GM12878 (cell line): ENCODE results near the gene PFKP.

Source experiments
- BHLHE40 ChIP-seq, 2 experiments: fragments of 450-650 bp in 1 of 2; IDR thresholded peaks; 2 replicates each; pipeline ENCODE4 v1.6.1; 2011 to 2017; ENCODE audit warnings: low read depth in 2 of 2, borderline replicate concordance in 1 of 2, improper control_type of control experiment in 1 of 2, low read length in 1 of 2, mild to moderate bottlenecking in 1 of 2
- CTCF ChIP-seq, 3 experiments: IDR thresholded peaks in 2 of 3; conservative IDR thresholded peaks in 1 of 3; 2 replicates each; pipeline ENCODE4 v1.5.1; 2011; ENCODE audit warnings: low read depth in 3 of 3, low read length in 3 of 3, mild to moderate bottlenecking in 3 of 3, control low read depth in 2 of 3, moderate library complexity in 2 of 3, inconsistent platforms in 1 of 3, mixed read lengths in 1 of 3; ENCODE audit not compliant: control insufficient read depth in 2 of 3, insufficient read depth in 1 of 3; ENCODE audit errors: extremely low read depth in 1 of 3
- ELK1 ChIP-seq: IDR thresholded peaks from 2 replicates; pipeline ENCODE4 v1.6.1; 2012; ENCODE audit warnings: low read depth, low read length, improper control_type of control experiment
- EP300 ChIP-seq, 2 experiments: fragments of 150-350 bp in 1 of 2; IDR thresholded peaks; 2 replicates each; pipeline ENCODE4 v1.6.1; 2011 to 2012; ENCODE audit warnings: low read depth in 2 of 2, low read length in 2 of 2, borderline replicate concordance in 1 of 2, improper control_type of control experiment in 1 of 2, inconsistent platforms in 1 of 2; ENCODE audit not compliant: control insufficient read depth in 1 of 2
- JUNB ChIP-seq: IDR thresholded peaks from 2 replicates; pipeline ENCODE4 v1.6.1; 2016; ENCODE audit warnings: antibody characterized with exemption, mild to moderate bottlenecking
- NR2C2 ChIP-seq: IDR thresholded peaks from 2 replicates; pipeline ENCODE4 v1.6.1; 2011; ENCODE audit warnings: borderline replicate concordance, low read depth; ENCODE audit not compliant: control insufficient read depth, insufficient read length
- POLR2A ChIP-seq: IDR thresholded peaks from 2 replicates; pipeline ENCODE4 v1.6.1; 2011; ENCODE audit warnings: low read depth, mild to moderate bottlenecking, low read length
- POLR2AphosphoS5 ChIP-seq: IDR thresholded peaks from 2 replicates; pipeline ENCODE4 v1.6.1; 2011; ENCODE audit warnings: mild to moderate bottlenecking, low read length, inconsistent platforms
- POU2F2 ChIP-seq: IDR thresholded peaks from 3 replicates; pipeline ENCODE4 v1.6.1; 2011; ENCODE audit warnings: low read depth, mild to moderate bottlenecking, low read length, borderline replicate concordance
- RAD21 ChIP-seq: IDR thresholded peaks from 2 replicates; pipeline ENCODE4 v1.6.1; 2011; ENCODE audit warnings: mild to moderate bottlenecking, low read depth, low read length, moderate library complexity; ENCODE audit not compliant: insufficient read depth
- SP1 ChIP-seq: IDR thresholded peaks from one replicate; pipeline ENCODE4 v1.6.1; 2011; ENCODE audit warnings: low read depth, low read length
- TAF1 ChIP-seq: IDR thresholded peaks from 2 replicates; pipeline ENCODE4 v1.6.1; 2011; ENCODE audit warnings: mild to moderate bottlenecking, low read depth, low read length, borderline replicate concordance
- TCF7 ChIP-seq: IDR thresholded peaks from 2 replicates; pipeline ENCODE4 v1.6.1; 2014; ENCODE audit warnings: antibody characterized with exemption, borderline replicate concordance
- YY1 ChIP-seq: IDR thresholded peaks from 2 replicates; pipeline ENCODE4 v1.6.1; 2011; ENCODE audit warnings: low read depth, mild to moderate bottlenecking, low read length

DNA sequence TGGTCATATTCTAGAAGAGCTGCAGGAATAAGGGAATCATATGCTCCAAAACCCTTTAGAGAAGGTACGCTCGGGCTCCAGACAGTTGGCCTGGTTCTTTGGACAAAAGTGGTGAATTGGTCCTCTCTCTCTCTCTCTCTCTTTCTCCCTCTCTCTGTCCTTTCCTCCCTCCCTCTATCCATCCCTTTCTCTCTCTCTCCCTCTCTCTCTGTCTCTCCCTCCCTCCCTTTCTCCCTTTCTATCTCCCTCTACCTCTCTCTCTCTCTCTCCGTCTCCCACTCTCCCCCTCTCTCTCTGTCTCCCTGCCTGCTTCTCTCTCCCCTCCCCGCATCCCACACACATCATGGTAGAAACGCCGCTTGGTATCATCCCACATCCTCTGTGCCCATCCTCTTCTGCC is 19.8 kb upstream of the PFKP start:
- no peak for TF ChIP-seq CTCF (IDR thresholded peaks at IDR 0.05 in 2 of 3, conservative IDR thresholded peaks at IDR 0.05 in 1 of 3; ENCODE audit: control insufficient read depth in 2 of 3, extremely low read depth in 1 of 3, insufficient read depth in 1 of 3, low read depth in 3 of 3, low read length in 3 of 3)
- no peak for TF ChIP-seq BHLHE40 (IDR thresholded peaks at IDR 0.05; ENCODE audit: borderline replicate concordance in 1 of 2, low read depth in 2 of 2, low read length in 1 of 2)
- TF ChIP-seq POLR2A = no peak
- no peak for TF ChIP-seq JUNB
- TF ChIP-seq TCF7 = no peak
- TF ChIP-seq SP1 = no peak
- TF ChIP-seq POLR2AphosphoS5 = no peak
- TF ChIP-seq NR2C2 = no peak
- TF ChIP-seq YY1 = no peak
- TF ChIP-seq TAF1 = no peak
- no peak for TF ChIP-seq EP300 (IDR thresholded peaks at IDR 0.05; ENCODE audit: borderline replicate concordance in 1 of 2, control insufficient read depth in 1 of 2, low read depth in 2 of 2, low read length in 2 of 2)
- TF ChIP-seq RAD21 = no peak
- TF ChIP-seq POU2F2 = no peak
- TF ChIP-seq ELK1 = no peak
